ENCODE measurements around the gene REG3G. TPM values are rescaled to one million over a fixed set of nuclear protein-coding genes. Genes with fewer than 3 reads are reported as not detected.

The REG3G gene
- total RNA-seq, 1 experiment from 2014 or later: 0.20 TPM

DNA sequence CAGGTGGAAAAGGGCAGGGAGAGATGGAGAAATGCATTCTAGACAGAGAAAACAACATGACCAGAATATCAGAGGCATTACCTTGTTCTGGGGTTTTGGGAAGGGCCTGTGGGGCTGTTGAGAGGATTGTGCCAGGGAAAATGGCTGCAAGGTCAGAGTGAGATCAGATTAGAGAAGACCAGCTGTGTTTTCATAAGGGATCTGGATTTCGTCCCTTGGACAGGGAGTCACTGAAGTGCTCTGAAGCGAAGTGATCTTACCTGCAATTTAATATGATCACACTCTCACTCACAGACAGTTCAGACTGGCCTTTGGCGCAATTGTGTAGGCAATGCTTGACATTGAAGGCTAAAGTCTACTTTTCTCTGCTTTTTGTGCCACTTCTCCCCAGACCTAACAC is 20.3 kb upstream of the REG3G start:
- Mint-ChIP-seq H3K36me3 (no peaks in the 10 kb centered on the region), H3K4me3 (no peak overlapping the region)
- POLR2A ChIA-PET: no interaction called here

More for the DNA sequence above, 20.3 kb upstream of the REG3G start:
- Mint-ChIP-seq H3K4me1 (peaks cover 13% of the 10 kb centered on the region), H3K27ac (no peak overlapping the region), H3K9me3 (peaks cover 12% of the 10 kb centered on the region), H3K27me3 (ENCODE audit: low read depth) (no peaks in the 10 kb centered on the region)
- no peak for DNase-seq (ENCODE audit: low spot score)
- CTCF ChIA-PET: no interaction called here
- no peak for TF ChIP-seq ESRRA (CRISPR knock-in tag; IDR thresholded peaks at IDR 0.05; ENCODE audit: borderline replicate concordance)
- TF ChIP-seq, protein P1, sequence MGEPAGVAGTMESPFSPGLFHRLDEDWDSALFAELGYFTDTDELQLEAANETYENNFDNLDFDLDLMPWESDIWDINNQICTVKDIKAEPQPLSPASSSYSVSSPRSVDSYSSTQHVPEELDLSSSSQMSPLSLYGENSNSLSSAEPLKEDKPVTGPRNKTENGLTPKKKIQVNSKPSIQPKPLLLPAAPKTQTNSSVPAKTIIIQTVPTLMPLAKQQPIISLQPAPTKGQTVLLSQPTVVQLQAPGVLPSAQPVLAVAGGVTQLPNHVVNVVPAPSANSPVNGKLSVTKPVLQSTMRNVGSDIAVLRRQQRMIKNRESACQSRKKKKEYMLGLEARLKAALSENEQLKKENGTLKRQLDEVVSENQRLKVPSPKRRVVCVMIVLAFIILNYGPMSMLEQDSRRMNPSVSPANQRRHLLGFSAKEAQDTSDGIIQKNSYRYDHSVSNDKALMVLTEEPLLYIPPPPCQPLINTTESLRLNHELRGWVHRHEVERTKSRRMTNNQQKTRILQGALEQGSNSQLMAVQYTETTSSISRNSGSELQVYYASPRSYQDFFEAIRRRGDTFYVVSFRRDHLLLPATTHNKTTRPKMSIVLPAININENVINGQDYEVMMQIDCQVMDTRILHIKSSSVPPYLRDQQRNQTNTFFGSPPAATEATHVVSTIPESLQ (CRISPR knock-in tag; IDR thresholded peaks at IDR 0.05): no peak
- TF ChIP-seq EMX1 (CRISPR knock-in tag; IDR thresholded peaks at IDR 0.05): no peak
- no peak for TF ChIP-seq ARID4B (CRISPR knock-in tag; IDR thresholded peaks at IDR 0.05; ENCODE audit: borderline replicate concordance)
- no peak for TF ChIP-seq CBFB (CRISPR knock-in tag; IDR thresholded peaks at IDR 0.05; ENCODE audit: low read depth)
- TF ChIP-seq ZNF423 (CRISPR knock-in tag; IDR thresholded peaks at IDR 0.05): no peak
- TF ChIP-seq FOXP4 (CRISPR knock-in tag; IDR thresholded peaks at IDR 0.05): no peak
- TF ChIP-seq ZNF416 (CRISPR knock-in tag; IDR thresholded peaks at IDR 0.05): no peak
- no peak for TF ChIP-seq ZNF317 (CRISPR knock-in tag; IDR thresholded peaks at IDR 0.05; ENCODE audit: borderline replicate concordance, low read depth)
- no peak for TF ChIP-seq CREB1 (CRISPR knock-in tag; IDR thresholded peaks at IDR 0.05)
- no peak for TF ChIP-seq GABPB1 (CRISPR knock-in tag; IDR thresholded peaks at IDR 0.05)
- TF ChIP-seq MYBL2 (CRISPR knock-in tag; IDR thresholded peaks at IDR 0.05): no peak
- TF ChIP-seq CREM (CRISPR knock-in tag; IDR thresholded peaks at IDR 0.05): no peak
- no peak for TF ChIP-seq ZNF232 (CRISPR knock-in tag; IDR thresholded peaks at IDR 0.05)
- no peak for TF ChIP-seq FOXP1 (CRISPR knock-in tag; IDR thresholded peaks at IDR 0.05; ENCODE audit: borderline replicate concordance)
- TF ChIP-seq, protein P2, sequence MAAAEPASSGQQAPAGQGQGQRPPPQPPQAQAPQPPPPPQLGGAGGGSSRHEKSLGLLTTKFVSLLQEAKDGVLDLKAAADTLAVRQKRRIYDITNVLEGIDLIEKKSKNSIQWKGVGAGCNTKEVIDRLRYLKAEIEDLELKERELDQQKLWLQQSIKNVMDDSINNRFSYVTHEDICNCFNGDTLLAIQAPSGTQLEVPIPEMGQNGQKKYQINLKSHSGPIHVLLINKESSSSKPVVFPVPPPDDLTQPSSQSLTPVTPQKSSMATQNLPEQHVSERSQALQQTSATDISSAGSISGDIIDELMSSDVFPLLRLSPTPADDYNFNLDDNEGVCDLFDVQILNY (CRISPR knock-in tag; IDR thresholded peaks at IDR 0.05): no peak
- TF ChIP-seq PRDM15 (CRISPR knock-in tag; IDR thresholded peaks at IDR 0.05): no peak
- TF ChIP-seq, protein P3, sequence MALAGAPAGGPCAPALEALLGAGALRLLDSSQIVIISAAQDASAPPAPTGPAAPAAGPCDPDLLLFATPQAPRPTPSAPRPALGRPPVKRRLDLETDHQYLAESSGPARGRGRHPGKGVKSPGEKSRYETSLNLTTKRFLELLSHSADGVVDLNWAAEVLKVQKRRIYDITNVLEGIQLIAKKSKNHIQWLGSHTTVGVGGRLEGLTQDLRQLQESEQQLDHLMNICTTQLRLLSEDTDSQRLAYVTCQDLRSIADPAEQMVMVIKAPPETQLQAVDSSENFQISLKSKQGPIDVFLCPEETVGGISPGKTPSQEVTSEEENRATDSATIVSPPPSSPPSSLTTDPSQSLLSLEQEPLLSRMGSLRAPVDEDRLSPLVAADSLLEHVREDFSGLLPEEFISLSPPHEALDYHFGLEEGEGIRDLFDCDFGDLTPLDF (CRISPR knock-in tag; IDR thresholded peaks at IDR 0.05): no peak
- TF ChIP-seq, protein P4, sequence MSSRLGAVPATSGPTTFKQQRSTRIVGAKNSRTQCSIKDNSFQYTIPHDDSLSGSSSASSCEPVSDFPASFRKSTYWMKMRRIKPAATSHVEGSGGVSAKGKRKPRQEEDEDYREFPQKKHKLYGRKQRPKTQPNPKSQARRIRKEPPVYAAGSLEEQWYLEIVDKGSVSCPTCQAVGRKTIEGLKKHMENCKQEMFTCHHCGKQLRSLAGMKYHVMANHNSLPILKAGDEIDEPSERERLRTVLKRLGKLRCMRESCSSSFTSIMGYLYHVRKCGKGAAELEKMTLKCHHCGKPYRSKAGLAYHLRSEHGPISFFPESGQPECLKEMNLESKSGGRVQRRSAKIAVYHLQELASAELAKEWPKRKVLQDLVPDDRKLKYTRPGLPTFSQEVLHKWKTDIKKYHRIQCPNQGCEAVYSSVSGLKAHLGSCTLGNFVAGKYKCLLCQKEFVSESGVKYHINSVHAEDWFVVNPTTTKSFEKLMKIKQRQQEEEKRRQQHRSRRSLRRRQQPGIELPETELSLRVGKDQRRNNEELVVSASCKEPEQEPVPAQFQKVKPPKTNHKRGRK (CRISPR knock-in tag; IDR thresholded peaks at IDR 0.05; ENCODE audit: borderline replicate concordance): no peak
- TF ChIP-seq, protein P5, sequence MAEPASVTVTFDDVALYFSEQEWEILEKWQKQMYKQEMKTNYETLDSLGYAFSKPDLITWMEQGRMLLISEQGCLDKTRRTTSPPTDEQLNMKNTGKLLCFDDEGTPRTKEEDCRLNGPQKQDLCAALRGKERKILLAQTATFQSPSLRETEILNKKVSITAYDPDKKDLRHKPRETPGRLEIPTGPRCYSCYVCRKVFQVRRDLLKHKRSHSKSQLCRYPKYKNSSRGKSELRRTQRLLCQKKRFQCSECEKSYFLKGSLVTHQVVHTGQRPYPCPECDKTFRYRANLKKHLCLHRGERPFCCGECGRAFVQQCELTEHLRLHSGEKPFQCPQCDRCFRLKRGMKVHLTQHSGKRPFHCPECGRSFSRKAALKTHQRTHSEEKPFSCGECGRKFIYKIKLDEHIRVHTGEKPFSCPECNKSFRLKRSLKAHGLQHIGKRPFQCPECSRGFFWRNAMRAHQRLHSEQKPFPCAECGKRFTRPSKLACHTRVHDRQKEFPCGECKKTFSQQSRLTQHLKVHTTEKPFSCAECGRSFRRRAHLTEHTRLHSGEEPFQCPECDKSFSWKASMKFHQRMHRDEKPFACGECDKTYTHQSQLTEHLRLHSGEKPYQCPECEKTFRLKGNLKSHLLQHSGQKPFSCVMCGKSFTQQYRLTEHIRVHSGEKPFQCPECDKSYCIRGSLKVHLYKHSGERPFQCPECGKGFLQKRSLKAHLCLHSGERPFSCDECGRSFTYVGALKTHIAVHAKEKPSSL (CRISPR knock-in tag; conservative IDR thresholded peaks at IDR 0.05): no peak
- no peak for ATAC-seq
